ENCODE data around the gene TBC1D22A. TPM values are rescaled to one million over a fixed set of nuclear protein-coding genes. Genes with fewer than 3 reads are reported as not detected.

Gene TBC1D22A
- total and polyA plus RNA-seq, 10 of the 15 experiments (the other 5 are each of a cell fraction or from before 2014, with no cell fraction given) = 0.63 to 44.7 (median 27.4) TPM

GRCh38 chr22:46777609-46777970 is 15.1 kb downstream of the TBC1D22A start (continued):
- TF ChIP-seq EP300 (IDR thresholded peaks at IDR 0.05; ENCODE audit: borderline replicate concordance in 1 of 2, control insufficient read depth in 1 of 2, low read depth in 2 of 2, low read length in 2 of 2) (no peak), IRF5 (IDR thresholded peaks at IDR 0.05; ENCODE audit: borderline replicate concordance) (no peak), SMAD1 (IDR thresholded peaks at IDR 0.05; ENCODE audit: low read depth, partially characterized antibody) (peak; percentile 65), POU2F2 (IDR thresholded peaks at IDR 0.05; ENCODE audit: borderline replicate concordance, low read depth, low read length) (no peak), POLR2AphosphoS5 (IDR thresholded peaks at IDR 0.05; ENCODE audit: low read length) (peak; percentile 50; the same call in 1 of the 2 replicates), RFX5 (IDR thresholded peaks at IDR 0.05; ENCODE audit: low read depth, low read length) (no peak), BCLAF1 (IDR thresholded peaks at IDR 0.05) (no peak), PBX3 (IDR thresholded peaks at IDR 0.05; ENCODE audit: insufficient replicate concordance, low read depth, low read length) (no peak), HSF1 (IDR thresholded peaks at IDR 0.05; ENCODE audit: low read depth, low read length) (no peak), ATF7 (IDR thresholded peaks at IDR 0.05; ENCODE audit: low read depth) (no peak), POLR2AphosphoS2 (IDR thresholded peaks at IDR 0.05; ENCODE audit: low read depth, low read length) (no peak), HDGF (IDR thresholded peaks at IDR 0.05) (peak; percentile 71; the same call in 1 of the 2 replicates), NR2C2 (IDR thresholded peaks at IDR 0.05; ENCODE audit: borderline replicate concordance, control insufficient read depth, insufficient read length, low read depth) (no peak), SREBF2 (IDR thresholded peaks at IDR 0.05; ENCODE audit: low read length) (no peak), NFXL1 (IDR thresholded peaks at IDR 0.05; ENCODE audit: borderline replicate concordance) (no peak), NBN (IDR thresholded peaks at IDR 0.05) (no peak), SKIL (IDR thresholded peaks at IDR 0.05; ENCODE audit: low read depth, poor library complexity, severe bottlenecking) (no peak), MYB (IDR thresholded peaks at IDR 0.05; ENCODE audit: borderline replicate concordance, low read depth, low read length) (no peak), JUNB (IDR thresholded peaks at IDR 0.05) (no peak), ZNF274 (IDR thresholded peaks at IDR 0.05; ENCODE audit: insufficient read depth, insufficient read length) (no peak), CREM (IDR thresholded peaks at IDR 0.05; ENCODE audit: low read depth) (no peak; the same call in 1 of the 2 replicates)

All from GM12878 (cell line).